Measurements from ENCODE around the gene MYLK3. TPM values are rescaled to one million over a fixed set of nuclear protein-coding genes. Genes with fewer than 3 reads are reported as not detected.

Gene MYLK3
- total RNA-seq, 1 donor from 2014 or later: under 0.01 TPM

DNA sequence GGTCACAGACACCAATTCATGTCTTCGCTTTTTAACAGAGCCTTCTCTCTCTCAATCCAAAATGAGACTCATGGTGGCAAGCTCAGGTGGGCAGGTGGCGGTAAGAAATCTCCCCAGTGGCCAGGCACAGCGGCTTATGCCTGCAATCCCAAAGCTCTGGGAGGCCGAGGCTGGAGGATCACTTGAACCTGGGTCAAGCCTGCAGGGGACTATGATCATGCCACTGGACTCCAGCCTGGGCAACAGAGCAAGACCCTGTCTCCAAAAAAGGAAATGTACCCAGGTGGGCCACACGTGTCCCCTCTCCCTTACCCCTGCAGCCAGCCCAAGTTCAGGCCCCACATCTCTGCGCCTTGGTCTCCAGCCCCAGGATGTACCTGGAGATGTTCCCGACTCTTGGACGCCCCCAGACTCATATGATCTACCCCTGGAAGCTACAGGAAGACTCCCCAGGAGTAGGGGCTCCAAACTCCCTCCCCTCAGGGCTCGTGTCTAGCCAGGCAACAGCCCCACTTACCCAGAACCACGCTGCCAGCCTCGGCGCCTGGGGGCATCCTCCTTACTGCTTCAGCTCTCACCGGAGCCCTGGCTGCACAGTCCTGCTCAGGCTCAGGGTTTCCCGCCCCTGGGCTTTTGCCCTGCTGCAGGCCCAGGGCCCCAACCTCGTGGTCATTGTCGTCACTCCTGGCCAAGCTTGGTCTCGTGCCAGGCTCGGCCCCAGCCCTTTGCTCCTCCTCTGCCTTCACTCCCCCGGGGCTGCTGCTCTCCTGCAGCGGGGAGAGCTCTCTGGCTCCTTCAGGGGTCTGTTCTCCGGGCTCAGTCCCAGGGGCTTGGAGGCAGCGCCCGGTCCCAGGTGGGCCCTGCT, 16.2 kb downstream of the MYLK3 start:
- no peaks in the 10 kb centered on the region for H3K36me3 ChIP-seq (ENCODE audit: control insufficient read depth, insufficient read depth, low read length)
- H3K27me3 ChIP-seq (ENCODE audit: control insufficient read depth, insufficient read depth, low read length): no peaks in the 10 kb centered on the region
- no peak for FAIRE-seq
- no peak for DNase-seq (ENCODE audit: low read depth)
- TF ChIP-seq, protein P1, sequence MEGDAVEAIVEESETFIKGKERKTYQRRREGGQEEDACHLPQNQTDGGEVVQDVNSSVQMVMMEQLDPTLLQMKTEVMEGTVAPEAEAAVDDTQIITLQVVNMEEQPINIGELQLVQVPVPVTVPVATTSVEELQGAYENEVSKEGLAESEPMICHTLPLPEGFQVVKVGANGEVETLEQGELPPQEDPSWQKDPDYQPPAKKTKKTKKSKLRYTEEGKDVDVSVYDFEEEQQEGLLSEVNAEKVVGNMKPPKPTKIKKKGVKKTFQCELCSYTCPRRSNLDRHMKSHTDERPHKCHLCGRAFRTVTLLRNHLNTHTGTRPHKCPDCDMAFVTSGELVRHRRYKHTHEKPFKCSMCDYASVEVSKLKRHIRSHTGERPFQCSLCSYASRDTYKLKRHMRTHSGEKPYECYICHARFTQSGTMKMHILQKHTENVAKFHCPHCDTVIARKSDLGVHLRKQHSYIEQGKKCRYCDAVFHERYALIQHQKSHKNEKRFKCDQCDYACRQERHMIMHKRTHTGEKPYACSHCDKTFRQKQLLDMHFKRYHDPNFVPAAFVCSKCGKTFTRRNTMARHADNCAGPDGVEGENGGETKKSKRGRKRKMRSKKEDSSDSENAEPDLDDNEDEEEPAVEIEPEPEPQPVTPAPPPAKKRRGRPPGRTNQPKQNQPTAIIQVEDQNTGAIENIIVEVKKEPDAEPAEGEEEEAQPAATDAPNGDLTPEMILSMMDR (IDR thresholded peaks at IDR 0.05; ENCODE audit: insufficient read depth, low read length, severe bottlenecking): no peak
- H3K4me3 ChIP-seq (ENCODE audit: low read depth, low read length): no peak overlapping the region

DNA sequence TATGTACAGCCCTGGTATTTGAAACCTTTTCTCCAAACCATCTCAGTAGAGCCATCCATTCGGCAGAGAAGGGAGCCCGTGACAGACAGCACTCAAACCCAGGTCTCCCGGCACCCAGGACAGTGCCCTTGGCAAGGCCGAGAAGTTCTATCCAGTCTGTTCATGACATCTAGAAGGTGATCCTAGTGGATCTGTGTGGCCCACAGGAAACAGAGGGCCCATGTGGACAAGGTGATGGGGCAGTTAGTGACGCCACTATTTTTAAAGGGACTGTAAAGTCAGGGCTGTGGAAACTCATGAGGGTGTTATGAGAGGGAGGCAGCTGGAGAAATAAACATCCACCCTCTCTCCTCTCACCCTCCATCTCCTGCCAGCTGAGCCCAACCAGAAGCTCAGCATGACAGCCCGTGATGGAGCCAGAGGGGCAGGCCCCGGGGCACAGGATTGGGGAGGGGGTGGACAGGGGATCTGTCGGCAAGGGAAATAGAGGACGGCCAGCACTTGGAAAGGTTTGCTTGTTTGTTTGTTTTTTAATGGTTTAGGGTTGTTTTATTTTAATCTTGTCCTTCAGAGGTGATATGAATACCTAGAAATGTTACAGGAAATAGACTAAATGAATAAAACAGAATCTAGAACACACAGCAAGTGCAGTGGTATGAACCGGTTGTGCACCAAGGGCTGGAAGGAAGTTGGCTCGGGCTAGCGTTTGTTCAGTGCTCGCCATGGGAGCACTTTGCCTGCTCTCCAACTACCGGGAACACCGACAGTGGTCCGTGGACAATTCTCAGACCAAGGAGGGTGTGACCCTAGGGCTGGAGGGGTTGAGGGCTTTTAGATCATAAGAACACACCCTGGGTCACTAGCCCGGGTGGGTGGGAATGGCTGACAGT, 17.1 kb downstream of the MYLK3 start:
- no peak for DNase-seq (ENCODE audit: low read depth)
- TF ChIP-seq, protein P1 (IDR thresholded peaks at IDR 0.05; ENCODE audit: insufficient read depth, low read length, severe bottlenecking): no peak
- no peaks in the 10 kb centered on the region for H3K36me3 ChIP-seq (ENCODE audit: control insufficient read depth, insufficient read depth, low read length)
- peak; percentile 75 for FAIRE-seq
- no peaks in the 10 kb centered on the region for H3K27me3 ChIP-seq (ENCODE audit: control insufficient read depth, insufficient read depth, low read length)
- no peak overlapping the region for H3K4me3 ChIP-seq (ENCODE audit: low read depth, low read length)

DNA sequence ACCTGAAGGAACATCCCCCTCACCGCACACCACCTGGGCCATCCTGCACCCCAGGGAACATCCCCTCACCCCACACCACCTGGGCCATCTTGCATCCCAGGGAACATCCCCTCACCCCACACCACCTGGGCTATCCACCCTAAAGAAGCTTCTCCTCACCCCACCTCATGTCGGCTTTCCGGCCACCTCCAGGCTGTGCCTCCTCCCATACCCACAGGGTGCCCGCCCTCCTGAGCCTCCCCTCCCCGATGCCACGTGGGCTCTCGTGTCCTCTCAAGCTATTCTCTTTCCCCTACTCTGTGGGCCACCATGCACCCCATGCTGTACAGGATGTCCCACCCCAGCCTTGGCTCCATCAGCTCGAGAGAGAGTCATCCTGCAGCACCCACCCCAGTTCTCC, 18.0 kb downstream of the MYLK3 start:
- Histone ChIP-seq H3K36me3 (ENCODE audit: control insufficient read depth, insufficient read depth, low read length) (no peaks in the 10 kb centered on the region), H3K4me3 (ENCODE audit: low read depth, low read length) (no peak overlapping the region), H3K27me3 (ENCODE audit: control insufficient read depth, insufficient read depth, low read length) (no peaks in the 10 kb centered on the region)
- TF ChIP-seq, protein P1 (IDR thresholded peaks at IDR 0.05; ENCODE audit: insufficient read depth, low read length, severe bottlenecking): no peak
- FAIRE-seq (no peak), DNase-seq (ENCODE audit: low read depth) (no peak)

DNA sequence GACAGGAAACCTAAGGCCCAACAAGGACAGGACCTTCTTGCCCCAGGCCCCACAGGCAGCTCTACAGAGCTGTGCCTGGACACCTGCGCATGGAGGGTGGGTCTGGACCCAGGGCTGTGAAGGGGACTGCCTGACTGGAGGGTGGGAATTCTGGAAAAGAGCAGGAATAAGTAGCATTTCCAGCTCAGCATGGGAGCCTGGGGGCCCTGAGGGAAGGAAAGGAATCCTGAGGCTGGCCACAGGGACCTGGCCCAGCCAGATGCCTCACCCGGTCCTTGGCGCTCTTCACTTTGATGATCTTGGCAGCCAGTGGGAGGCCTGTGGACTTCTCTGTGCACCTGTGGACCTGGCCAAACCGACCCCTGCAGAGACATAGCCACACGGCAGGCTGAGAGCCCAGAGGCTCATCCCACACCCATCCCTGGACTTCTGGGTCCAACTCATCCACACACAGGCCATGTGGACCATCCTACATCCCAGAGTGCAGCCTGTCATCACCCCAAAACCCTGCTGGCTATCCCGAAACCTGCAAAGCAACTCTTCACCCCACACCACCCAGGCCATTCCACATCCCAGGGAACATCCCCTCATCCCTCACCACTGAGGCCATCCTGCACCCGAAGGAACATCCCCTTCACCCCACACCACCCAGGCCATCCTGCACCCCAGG, 18.7 kb downstream of the MYLK3 start:
- Histone ChIP-seq H3K27me3 (ENCODE audit: control insufficient read depth, insufficient read depth, low read length) (no peaks in the 10 kb centered on the region), H3K36me3 (ENCODE audit: control insufficient read depth, insufficient read depth, low read length) (no peaks in the 10 kb centered on the region), H3K4me3 (ENCODE audit: low read depth, low read length) (no peak overlapping the region)
- DNase-seq (ENCODE audit: low read depth) (no peak), FAIRE-seq (no peak)
- TF ChIP-seq, protein P1 (IDR thresholded peaks at IDR 0.05; ENCODE audit: insufficient read depth, low read length, severe bottlenecking): no peak

DNA sequence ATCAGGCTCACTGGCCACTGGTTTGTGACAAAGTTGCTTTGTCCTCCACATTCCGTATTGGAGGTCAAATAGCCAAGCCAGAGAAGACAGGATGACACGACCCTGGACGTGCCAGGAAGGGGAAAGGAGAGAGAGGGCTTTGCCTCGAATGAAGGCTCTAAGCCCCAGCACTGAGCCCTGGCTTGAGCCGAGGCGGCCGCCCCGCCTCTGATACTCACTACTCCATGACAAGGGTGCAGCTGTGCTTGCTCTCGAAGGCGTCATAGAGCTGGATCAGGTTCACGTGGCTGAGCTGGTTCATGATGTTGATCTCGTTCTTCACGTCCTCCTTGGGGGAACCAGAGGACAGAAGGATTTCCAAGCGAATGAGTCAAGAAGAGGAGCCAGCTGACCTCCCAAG, 19.3 kb downstream of the MYLK3 start:
- Histone ChIP-seq H3K4me3 (ENCODE audit: low read depth, low read length) (no peak overlapping the region), H3K27me3 (ENCODE audit: control insufficient read depth, insufficient read depth, low read length) (no peaks in the 10 kb centered on the region), H3K36me3 (ENCODE audit: control insufficient read depth, insufficient read depth, low read length) (no peaks in the 10 kb centered on the region)
- no peak for DNase-seq (ENCODE audit: low read depth)
- FAIRE-seq: no peak
- TF ChIP-seq, protein P1 (IDR thresholded peaks at IDR 0.05; ENCODE audit: insufficient read depth, low read length, severe bottlenecking): no peak
